Transverse colon (tissue), 3 donors: ENCODE results near the gene NANP.

Experiments used
- CTCF ChIP-seq, 5 experiments: fragments of 200-600 bp in 3 of 5; fragments of 450-650 bp in 2 of 5; sonication (generic) in 3 of 5; IDR thresholded peaks; 1 replicate in 2 of 5; 2 replicates in 3 of 5; pipeline ENCODE4 v1.5.1; 2016 to 2017; ENCODE audit warnings: antibody characterized with exemption in 5 of 5, inconsistent platforms in 3 of 5, mild to moderate bottlenecking in 2 of 5, moderate library complexity in 1 of 5
- POLR2A ChIP-seq: fragments of 450-650 bp; IDR thresholded peaks from one replicate; pipeline ENCODE4 v1.6.1; 2016; ENCODE audit warnings: antibody characterized with exemption, mild to moderate bottlenecking, moderate library complexity

GRCh38 chr20:25623736-25624499 lies at the start of gene NANP:
- TF ChIP-seq POLR2A (peak; percentile 73), CTCF (IDR thresholded peaks at IDR 0.05) (no peak)
